GM12878 (cell line): ENCODE measurements around the gene NTM.

Experiments
- BHLHE40 ChIP-seq, 2 experiments: fragments of 450-650 bp in 1 of 2; IDR thresholded peaks; 2 replicates each; pipeline ENCODE4 v1.6.1; 2011 to 2017; ENCODE audit warnings: low read depth in 2 of 2, borderline replicate concordance in 1 of 2, improper control_type of control experiment in 1 of 2, low read length in 1 of 2, mild to moderate bottlenecking in 1 of 2
- CHD1 ChIP-seq: IDR thresholded peaks from 2 replicates; pipeline ENCODE4 v1.6.1; 2012; ENCODE audit warnings: low read depth, low read length, improper control_type of control experiment
- CTCF ChIP-seq, 3 experiments: IDR thresholded peaks in 2 of 3; conservative IDR thresholded peaks in 1 of 3; 2 replicates each; pipeline ENCODE4 v1.5.1; 2011; ENCODE audit warnings: low read depth in 3 of 3, low read length in 3 of 3, mild to moderate bottlenecking in 3 of 3, control low read depth in 2 of 3, moderate library complexity in 2 of 3, inconsistent platforms in 1 of 3, mixed read lengths in 1 of 3; ENCODE audit not compliant: control insufficient read depth in 2 of 3, insufficient read depth in 1 of 3; ENCODE audit errors: extremely low read depth in 1 of 3
- ESRRA ChIP-seq: IDR thresholded peaks from 2 replicates; pipeline ENCODE4 v1.6.1; 2012; ENCODE audit warnings: mild to moderate bottlenecking, low read length, improper control_type of control experiment
- EZH2 ChIP-seq: IDR thresholded peaks from 2 replicates; pipeline ENCODE4 v1.6.1; 2012; ENCODE audit warnings: low read depth, mild to moderate bottlenecking, control low read depth, inconsistent platforms, low read length, borderline replicate concordance; ENCODE audit not compliant: control insufficient read depth
- FOXK2 ChIP-seq: fragments of 450-650 bp; IDR thresholded peaks from 2 replicates; pipeline ENCODE4 v1.6.1; 2017; ENCODE audit warnings: mild to moderate bottlenecking, moderate library complexity
- FOXM1 ChIP-seq: IDR thresholded peaks from 2 replicates; pipeline ENCODE4 v1.6.1; 2012; ENCODE audit warnings: low read depth, mild to moderate bottlenecking, inconsistent platforms, low read length, moderate library complexity
- NR2C2 ChIP-seq: IDR thresholded peaks from 2 replicates; pipeline ENCODE4 v1.6.1; 2011; ENCODE audit warnings: borderline replicate concordance, low read depth; ENCODE audit not compliant: control insufficient read depth, insufficient read length

- no peak for TF ChIP-seq EZH2
- no peak for TF ChIP-seq CTCF (IDR thresholded peaks at IDR 0.05 in 2 of 3, conservative IDR thresholded peaks at IDR 0.05 in 1 of 3; ENCODE audit: control insufficient read depth in 2 of 3, extremely low read depth in 1 of 3, insufficient read depth in 1 of 3, low read depth in 3 of 3, low read length in 3 of 3)
- TF ChIP-seq BHLHE40 (IDR thresholded peaks at IDR 0.05; ENCODE audit: borderline replicate concordance in 1 of 2, low read depth in 2 of 2, low read length in 1 of 2) = no peak
- no peak for TF ChIP-seq FOXM1
- TF ChIP-seq FOXK2 = no peak
- no peak for TF ChIP-seq CHD1
- TF ChIP-seq NR2C2 = no peak
- TF ChIP-seq ESRRA = no peak
Measured at GRCh38 chr11:131530407-131530806, 160.0 kb downstream of the NTM start.
